GM18867 (cell line): Measurements from ENCODE around the gene ADA.

ENCODE experiments used
- ATAC-seq: cut with Tn5 transposase; IDR thresholded peaks from one replicate; pipeline ENCODE4 v1.9.1; 2021; ENCODE audit warnings: mild to moderate bottlenecking, moderate library complexity; ENCODE audit not compliant: unreplicated experiment

ADA gene

GRCh38 chr20:44583157-44583556 lies 68.3 kb downstream of the ADA start:
- ATAC-seq, result no peak

- no peak for ATAC-seq
Measured at GRCh38 chr20:44582311-44583025, 69.0 kb downstream of the ADA start, which contains the start of gene PKIG. PKIG (plus strand) TSS chr20:44582579; CDS start chr20:44614557, 31,978 bp downstream.

- no peak for ATAC-seq
Measured at GRCh38 chr20:44581515-44581914, 70.0 kb downstream of the ADA start.

GRCh38 chr20:44580581-44581268 lies 70.8 kb downstream of the ADA start:
- no peak for ATAC-seq

GRCh38 chr20:44579313-44580081 lies 72.0 kb downstream of the ADA start:
- no peak for ATAC-seq

- no peak for ATAC-seq
Measured at GRCh38 chr20:44576297-44576696, 75.2 kb downstream of the ADA start.

GRCh38 chr20:44574372-44574771 lies 77.1 kb downstream of the ADA start:
- ATAC-seq, result no peak

GRCh38 chr20:44573501-44573869 lies 78.0 kb downstream of the ADA start:
- ATAC-seq, result no peak

GRCh38 chr20:44572551-44573500 lies 78.7 kb downstream of the ADA start:
- ATAC-seq, result no peak

GRCh38 chr20:44571362-44571988 lies 80.0 kb downstream of the ADA start:
- no peak for ATAC-seq

- no peak for ATAC-seq
Measured at GRCh38 chr20:44570367-44570766, 81.1 kb downstream of the ADA start.
